ENCODE results near the gene KLK14. TPM values are rescaled to one million over a fixed set of nuclear protein-coding genes. Genes with fewer than 3 reads are reported as not detected.

Gene KLK14
- total RNA-seq, 1 donor from 2014 or later, result 1.9 TPM

- intact Hi-C loops (cut with DNase I), result no loop called here
- DNase-seq, result no peak
- no peak for ATAC-seq (ENCODE audit: poor library complexity)
Measured at GRCh38 chr19:51114087-51114729, 31.5 kb upstream of the KLK14 start.

GRCh38 chr19:51111606-51112005 lies 28.9 kb upstream of the KLK14 start:
- no peak for ATAC-seq (ENCODE audit: poor library complexity)
- no peak for DNase-seq
- intact Hi-C loops (cut with DNase I), result no loop called here

- ATAC-seq (ENCODE audit: poor library complexity), result no peak
- no peak for DNase-seq
- intact Hi-C loops (cut with DNase I), result no loop called here
Measured at GRCh38 chr19:51110666-51110971, 27.9 kb upstream of the KLK14 start.

- intact Hi-C loops (cut with DNase I), result no loop called here
- ATAC-seq (ENCODE audit: poor library complexity), result peak; percentile 76
Measured at GRCh38 chr19:51108805-51109146, 26.1 kb upstream of the KLK14 start.

GRCh38 chr19:51108066-51108804 lies 25.5 kb upstream of the KLK14 start, which contains the start of gene CTU1:
TSS of gene CTU1 (minus strand) at chr19:51108409. CDS start at chr19:51104569, 3,840 bp downstream.
- ATAC-seq (ENCODE audit: poor library complexity) (peak; percentile 99), DNase-seq (peak; percentile 98)
- intact Hi-C loops (cut with DNase I), result no loop called here

More at GRCh38 chr19:51108805-51109146, 26.1 kb upstream of the KLK14 start:
- no peak for DNase-seq

GRCh38 chr19:51107406-51108065 lies 24.8 kb upstream of the KLK14 start:
- intact Hi-C loops (cut with DNase I), result no loop called here
- ATAC-seq (ENCODE audit: poor library complexity) (peak; percentile 4), DNase-seq (peak; percentile 63)

GRCh38 chr19:51103926-51104341 lies 21.2 kb upstream of the KLK14 start:
- DNase-seq, result no peak
- intact Hi-C loops (cut with DNase I), result no loop called here
- no peak for ATAC-seq (ENCODE audit: poor library complexity)

- intact Hi-C loops (cut with DNase I), result no loop called here
- DNase-seq, result no peak
- no peak for ATAC-seq (ENCODE audit: poor library complexity)
Measured at GRCh38 chr19:51102991-51103390, 20.3 kb upstream of the KLK14 start.

GRCh38 chr19:51101171-51101865 lies 18.6 kb upstream of the KLK14 start:
- DNase-seq (no peak), ATAC-seq (ENCODE audit: poor library complexity) (peak; percentile 8)
- intact Hi-C loops (cut with DNase I), result no loop called here

- intact Hi-C loops (cut with DNase I), result no loop called here
- DNase-seq (no peak), ATAC-seq (ENCODE audit: poor library complexity) (no peak)
Measured at GRCh38 chr19:51100601-51101000, 17.9 kb upstream of the KLK14 start.

- DNase-seq (no peak), ATAC-seq (ENCODE audit: poor library complexity) (no peak)
- intact Hi-C loops (cut with DNase I), result loop anchor here (10.0 kb wide), 1 partner anchor 174 kb away; no protein-coding TSS in a partner anchor
Measured at GRCh38 chr19:51099047-51099382, 16.3 kb upstream of the KLK14 start.

- DNase-seq (peak; percentile 82), ATAC-seq (ENCODE audit: poor library complexity) (peak; percentile 56)
- intact Hi-C loops (cut with DNase I), result loop anchor here (10.0 kb wide), 1 partner anchor 174 kb away; no protein-coding TSS in a partner anchor
Measured at GRCh38 chr19:51098365-51099046, 15.8 kb upstream of the KLK14 start.

GRCh38 chr19:51097796-51098195 lies 15.1 kb upstream of the KLK14 start:
- DNase-seq, result no peak
- no peak for ATAC-seq (ENCODE audit: poor library complexity)
- intact Hi-C loops (cut with DNase I), result loop anchor here (10.0 kb wide), 1 partner anchor 173 kb away; no protein-coding TSS in a partner anchor

- peak; percentile 79 for DNase-seq
- intact Hi-C loops (cut with DNase I), result loop anchor here (10.0 kb wide), 1 partner anchor 172 kb away; no protein-coding TSS in a partner anchor
- peak; percentile 66 for ATAC-seq (ENCODE audit: poor library complexity)
Measured at GRCh38 chr19:51097166-51097738, 14.6 kb upstream of the KLK14 start.

GRCh38 chr19:51096473-51097165 lies 13.9 kb upstream of the KLK14 start:
- intact Hi-C loops (cut with DNase I), result loop anchor here (10.0 kb wide), 1 partner anchor 172 kb away; no protein-coding TSS in a partner anchor
- ATAC-seq (ENCODE audit: poor library complexity) (no peak), DNase-seq (no peak)

GRCh38 chr19:51094696-51095279 lies 12.1 kb upstream of the KLK14 start:
- intact Hi-C loops (cut with DNase I), result loop anchor here (2.0 to 10.0 kb wide), 2 partner anchors 74 to 170 kb away; no protein-coding TSS in a partner anchor
- ATAC-seq (ENCODE audit: poor library complexity) (no peak), DNase-seq (no peak)
